Neural progenitor cell (in vitro differentiated cells): ENCODE data around the gene MKI67. TPM values are rescaled to one million over a fixed set of nuclear protein-coding genes. Genes with fewer than 3 reads are reported as not detected.

ENCODE experiments used
- DNase-seq: peaks from one replicate; pipeline ENCODE4 v3.0.0-alpha.2; 2016; ENCODE audit warnings: low spot score
- H2AFZ ChIP-seq: fragments of 200-600 bp; sonication (generic); replicated peaks from 2 replicates; pipeline ENCODE4 v1.6.1; 2016; ENCODE audit warnings: antibody characterized with exemption
- H3F3A ChIP-seq: fragments of 200-600 bp; sonication (generic); 2 replicates; pipeline ENCODE4 v1.6.1; 2016; ENCODE audit warnings: antibody characterized with exemption, low read depth
- H3K27ac ChIP-seq: fragments of 200-600 bp; sonication (generic); 2 replicates; pipeline ENCODE4 v1.5.1; 2016; ENCODE audit warnings: mild to moderate bottlenecking
- H3K27me3 ChIP-seq: fragments of 200-600 bp; sonication (generic); 2 replicates; pipeline ENCODE4 v1.6.1; 2016; ENCODE audit warnings: mild to moderate bottlenecking, moderate library complexity
- H3K36me3 ChIP-seq: fragments of 200-600 bp; sonication (generic); 2 replicates; pipeline ENCODE4 v1.5.1; 2016
- H3K4me1 ChIP-seq: fragments of 200-600 bp; sonication (generic); 2 replicates; pipeline ENCODE4 v1.6.1; 2016; ENCODE audit warnings: mixed run types
- H3K4me2 ChIP-seq: fragments of 200-600 bp; sonication (generic); 2 replicates; pipeline ENCODE4 v1.6.1; 2016
- H3K4me3 ChIP-seq: fragments of 200-600 bp; sonication (generic); 2 replicates; pipeline ENCODE4 v1.5.1; 2016
- H3K79me2 ChIP-seq: fragments of 200-600 bp; sonication (generic); 2 replicates; pipeline ENCODE4 v1.6.1; 2016; ENCODE audit warnings: low read depth
- H3K9ac ChIP-seq: fragments of 200-600 bp; sonication (generic); 2 replicates; pipeline ENCODE4 v1.6.1; 2016
- H3K9me3 ChIP-seq: fragments of 200-600 bp; sonication (generic); 2 replicates; pipeline ENCODE4 v1.5.1; 2016; ENCODE audit warnings: low read depth
- H4K20me1 ChIP-seq: fragments of 200-600 bp; sonication (generic); 2 replicates; pipeline ENCODE4 v1.6.1; 2016; ENCODE audit warnings: low read depth
- H3K27ac Mint-ChIP-seq: 3 replicates; pipeline ENCODE4 v1.8.0; 2021; ENCODE audit warnings: mixed read lengths
- H3K27me3 Mint-ChIP-seq: 2 replicates; pipeline ENCODE4 v1.8.0; 2022; ENCODE audit warnings: low read depth, mild to moderate bottlenecking, inconsistent platforms, moderate library complexity, mixed read lengths; ENCODE audit not compliant: insufficient read depth
- H3K36me3 Mint-ChIP-seq: 3 replicates; pipeline ENCODE4 v1.8.0; 2021; ENCODE audit warnings: mixed read lengths
- H3K4me1 Mint-ChIP-seq: 3 replicates; pipeline ENCODE4 v1.8.0; 2021; ENCODE audit warnings: mixed read lengths
- H3K4me3 Mint-ChIP-seq: 3 replicates; pipeline ENCODE4 v1.8.0; 2021; ENCODE audit warnings: mild to moderate bottlenecking, moderate library complexity, mixed read lengths
- H3K9me3 Mint-ChIP-seq: 3 replicates; pipeline ENCODE4 v1.8.0; 2020; ENCODE audit warnings: mixed read lengths
- EZH2 ChIP-seq: fragments of 200-600 bp; sonication (generic); IDR thresholded peaks from 2 replicates; pipeline ENCODE4 v1.6.1; 2017; ENCODE audit warnings: antibody characterized with exemption, mild to moderate bottlenecking, moderate library complexity
- EZH2phosphoT487 ChIP-seq: fragments of 200-600 bp; sonication (generic); IDR thresholded peaks from 2 replicates; pipeline ENCODE4 v1.6.1; 2017; ENCODE audit warnings: antibody characterized with exemption
- total RNA-seq: library from RNA; depleted of rRNA; stranded (reverse); fragments of >200 nt; gene quantifications from 2 replicates; pipeline ENCODE4 v1.2.3, GENCODE V29; 2015; ENCODE audit warnings: low replicate concordance
- TF ChIP-seq, protein P1 (sequence below): fragments of 200-600 bp; sonication (generic); IDR thresholded peaks from 2 replicates; pipeline ENCODE4 v1.5.1; 2017; ENCODE audit warnings: antibody characterized with exemption, mild to moderate bottlenecking

MKI67 gene
- total RNA-seq, 1 donor from 2014 or later = 65.8 TPM

DNA sequence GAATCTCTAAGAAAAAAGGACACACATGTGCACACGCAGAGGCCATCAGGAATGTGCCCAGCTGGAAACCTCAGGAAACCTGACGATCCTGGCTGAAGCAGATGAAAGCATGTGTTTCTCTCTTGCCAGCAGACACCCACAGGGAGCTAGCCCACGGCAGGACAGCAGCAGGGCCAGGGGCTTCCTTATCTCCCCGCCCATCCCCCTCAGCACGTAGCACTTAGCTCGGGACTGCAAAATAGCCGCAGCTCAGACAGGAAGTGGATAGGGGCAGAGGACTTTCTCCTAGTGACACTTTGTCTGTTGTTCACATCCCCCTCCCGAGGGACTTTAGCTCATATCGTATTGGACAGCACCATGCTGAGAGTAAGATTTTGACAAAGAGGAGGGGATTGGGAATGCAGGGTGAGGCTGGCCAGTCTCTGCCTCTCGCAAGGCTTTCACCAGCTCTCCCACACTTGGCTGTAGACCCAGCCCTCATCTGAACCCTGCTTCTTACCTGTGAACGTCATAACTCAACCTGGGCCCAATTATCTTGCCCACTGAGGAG lies 63.8 kb downstream of the MKI67 start:
- Mint-ChIP-seq H3K4me3 (no peak overlapping the region), H3K36me3 (no peaks in the 10 kb centered on the region), H3K27ac (no peak overlapping the region), H3K9me3 (no peaks in the 10 kb centered on the region), H3K4me1 (peaks cover 25% of the 10 kb centered on the region), H3K27me3 (peaks cover 13% of the 10 kb centered on the region)
- Histone ChIP-seq H2AFZ (peak overlapping the region; percentile 87), H4K20me1 (no peaks in the 10 kb centered on the region), H3F3A (peaks cover 6% of the 10 kb centered on the region), H3K36me3 (no peaks in the 10 kb centered on the region), H3K27me3 (no peaks in the 10 kb centered on the region), H3K9ac (no peak overlapping the region), H3K79me2 (no peaks in the 10 kb centered on the region), H3K4me2 (peak overlapping the region; percentile 13), H3K9me3 (no peaks in the 10 kb centered on the region), H3K4me3 (no peak overlapping the region), H3K4me1 (peaks cover 18% of the 10 kb centered on the region), H3K27ac (no peak overlapping the region)
- peak; percentile 41 for DNase-seq
- TF ChIP-seq EZH2 (no peak), EZH2phosphoT487 (no peak)
- TF ChIP-seq, protein P1, sequence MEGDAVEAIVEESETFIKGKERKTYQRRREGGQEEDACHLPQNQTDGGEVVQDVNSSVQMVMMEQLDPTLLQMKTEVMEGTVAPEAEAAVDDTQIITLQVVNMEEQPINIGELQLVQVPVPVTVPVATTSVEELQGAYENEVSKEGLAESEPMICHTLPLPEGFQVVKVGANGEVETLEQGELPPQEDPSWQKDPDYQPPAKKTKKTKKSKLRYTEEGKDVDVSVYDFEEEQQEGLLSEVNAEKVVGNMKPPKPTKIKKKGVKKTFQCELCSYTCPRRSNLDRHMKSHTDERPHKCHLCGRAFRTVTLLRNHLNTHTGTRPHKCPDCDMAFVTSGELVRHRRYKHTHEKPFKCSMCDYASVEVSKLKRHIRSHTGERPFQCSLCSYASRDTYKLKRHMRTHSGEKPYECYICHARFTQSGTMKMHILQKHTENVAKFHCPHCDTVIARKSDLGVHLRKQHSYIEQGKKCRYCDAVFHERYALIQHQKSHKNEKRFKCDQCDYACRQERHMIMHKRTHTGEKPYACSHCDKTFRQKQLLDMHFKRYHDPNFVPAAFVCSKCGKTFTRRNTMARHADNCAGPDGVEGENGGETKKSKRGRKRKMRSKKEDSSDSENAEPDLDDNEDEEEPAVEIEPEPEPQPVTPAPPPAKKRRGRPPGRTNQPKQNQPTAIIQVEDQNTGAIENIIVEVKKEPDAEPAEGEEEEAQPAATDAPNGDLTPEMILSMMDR = no peak

DNA sequence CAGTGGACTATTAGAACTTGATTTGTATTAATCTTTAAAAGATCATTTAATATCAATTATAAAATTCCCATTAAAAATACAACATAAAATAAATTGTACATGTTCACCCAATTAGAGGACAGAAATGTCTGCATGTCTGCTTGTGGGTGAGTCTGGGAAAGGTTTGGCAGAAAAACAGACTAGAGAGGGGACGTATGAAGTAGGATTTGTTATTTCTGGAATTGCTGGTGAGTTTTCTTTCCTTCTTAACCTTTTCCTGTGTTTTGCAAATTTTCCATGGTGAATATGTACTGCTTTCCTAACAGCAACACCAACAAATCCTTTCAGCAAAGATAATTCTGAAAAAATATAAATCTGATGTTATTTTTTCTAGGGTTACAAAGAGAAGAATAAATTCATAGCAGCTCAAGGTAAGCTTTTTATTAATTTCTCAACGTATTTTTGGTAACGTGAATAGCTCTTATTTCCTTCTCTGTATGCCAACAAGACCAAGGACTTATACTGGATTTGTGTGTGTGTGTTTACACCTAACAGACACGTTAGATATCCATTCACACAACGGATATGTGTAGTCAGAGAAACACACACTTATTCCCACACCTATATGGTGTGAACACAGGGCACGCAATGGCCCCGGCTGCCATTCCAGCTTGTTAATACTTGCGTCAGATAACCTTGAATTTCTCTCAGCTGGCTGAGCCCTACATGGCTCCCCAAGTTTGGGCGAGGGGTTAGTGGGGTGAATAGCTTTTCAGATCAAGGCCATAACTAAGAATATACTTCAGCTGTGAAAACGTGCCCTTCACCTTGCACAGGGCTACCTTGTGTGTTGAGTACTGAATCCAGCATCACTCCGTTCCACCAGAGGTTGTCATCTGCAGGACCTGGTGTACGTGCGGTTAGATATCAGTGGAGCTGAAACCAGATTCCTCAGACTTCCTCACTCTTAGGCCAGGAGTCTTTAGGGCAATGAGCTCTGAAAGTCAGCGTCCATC lies 64.6 kb downstream of the MKI67 start:
- Histone ChIP-seq H3K4me3 (no peak overlapping the region), H4K20me1 (no peaks in the 10 kb centered on the region), H3K79me2 (no peaks in the 10 kb centered on the region), H3K27me3 (no peaks in the 10 kb centered on the region), H3K9me3 (no peaks in the 10 kb centered on the region), H3F3A (no peaks in the 10 kb centered on the region), H3K4me1 (peaks cover 18% of the 10 kb centered on the region), H3K9ac (no peak overlapping the region), H3K36me3 (no peaks in the 10 kb centered on the region), H3K4me2 (no peak overlapping the region), H3K27ac (no peak overlapping the region), H2AFZ (no peak overlapping the region)
- no peak for TF ChIP-seq EZH2phosphoT487
- TF ChIP-seq EZH2 = no peak
- TF ChIP-seq, protein P1 = no peak
- no peak for DNase-seq
- Mint-ChIP-seq H3K4me1 (peaks cover 25% of the 10 kb centered on the region), H3K9me3 (no peaks in the 10 kb centered on the region), H3K4me3 (no peak overlapping the region), H3K27me3 (peaks cover 7% of the 10 kb centered on the region), H3K27ac (no peak overlapping the region), H3K36me3 (no peaks in the 10 kb centered on the region)

DNA sequence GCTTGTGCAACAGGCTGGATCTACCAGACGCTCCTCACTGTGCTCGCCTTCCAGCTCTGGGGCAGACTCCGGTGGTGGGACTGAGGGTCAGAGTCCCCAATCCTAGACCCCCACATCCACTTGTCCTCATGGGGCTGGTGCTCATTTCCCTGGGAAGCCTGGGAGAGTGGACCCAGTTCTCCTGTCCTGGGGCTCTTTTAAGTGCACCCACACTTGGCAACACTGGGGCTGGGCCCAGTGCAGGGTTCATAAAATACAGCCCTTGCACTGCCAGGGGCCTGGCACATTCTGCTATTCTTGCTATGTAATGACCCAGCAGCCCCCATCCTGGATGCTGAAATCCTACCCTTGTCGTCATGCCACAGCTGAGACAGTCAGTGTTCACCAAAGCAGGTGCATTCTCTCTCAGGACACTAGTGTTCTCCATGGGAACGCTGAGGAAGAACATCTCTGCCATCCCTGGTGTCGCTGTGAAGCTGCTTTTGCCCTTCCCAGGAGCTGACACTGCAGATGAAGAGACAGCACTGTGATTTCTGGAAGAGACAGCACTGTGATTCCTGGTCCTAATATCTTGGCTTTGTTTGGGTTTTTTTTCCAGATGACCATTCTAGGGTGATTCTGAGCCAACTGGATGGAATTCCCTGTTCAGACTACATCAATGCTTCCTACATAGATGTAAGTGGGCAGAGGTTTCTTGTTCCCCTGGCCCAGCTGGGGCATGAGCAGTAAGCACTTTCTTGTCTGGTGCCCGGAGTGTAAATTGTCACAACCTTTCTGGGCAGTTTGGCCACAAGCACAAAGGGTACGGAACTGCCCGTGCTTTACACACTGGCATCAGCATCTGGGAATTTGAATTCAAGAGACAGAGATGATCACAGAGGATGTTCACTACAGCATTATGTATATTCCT lies 65.6 kb downstream of the MKI67 start:
- Histone ChIP-seq H3F3A (no peaks in the 10 kb centered on the region), H3K27ac (no peak overlapping the region), H3K27me3 (no peaks in the 10 kb centered on the region), H2AFZ (no peak overlapping the region), H3K4me2 (no peak overlapping the region), H4K20me1 (no peaks in the 10 kb centered on the region), H3K9me3 (no peaks in the 10 kb centered on the region), H3K36me3 (no peaks in the 10 kb centered on the region), H3K4me1 (peaks cover 18% of the 10 kb centered on the region), H3K79me2 (no peaks in the 10 kb centered on the region), H3K4me3 (no peak overlapping the region), H3K9ac (no peak overlapping the region)
- H3K4me1 Mint-ChIP-seq = peaks cover 25% of the 10 kb centered on the region
- no peaks in the 10 kb centered on the region for H3K9me3 Mint-ChIP-seq
- TF ChIP-seq EZH2 (no peak), EZH2phosphoT487 (no peak)
- TF ChIP-seq, protein P1 = no peak
- H3K27me3 Mint-ChIP-seq = peaks cover 7% of the 10 kb centered on the region
- H3K27ac Mint-ChIP-seq = peak overlapping the region; percentile 3
- H3K4me3 Mint-ChIP-seq = no peak overlapping the region
- no peaks in the 10 kb centered on the region for H3K36me3 Mint-ChIP-seq
- DNase-seq = no peak
